HG03342 (cell line): ENCODE data around the gene SORL1.

ENCODE experiments used
- ATAC-seq: cut with Tn5 transposase; IDR thresholded peaks from one replicate; pipeline ENCODE4 v1.9.1; 2021; ENCODE audit warnings: mild to moderate bottlenecking, moderate library complexity; ENCODE audit not compliant: unreplicated experiment

Gene SORL1

GRCh38 chr11:121474680-121475079 lies 22.6 kb downstream of the SORL1 start:
- no peak for ATAC-seq

GRCh38 chr11:121476379-121477032 lies 24.4 kb downstream of the SORL1 start:
- ATAC-seq = no peak

GRCh38 chr11:121478226-121478894 lies 26.2 kb downstream of the SORL1 start:
- no peak for ATAC-seq

- ATAC-seq = no peak
Measured at GRCh38 chr11:121478895-121479697, 27.0 kb downstream of the SORL1 start.

GRCh38 chr11:121479698-121480238 lies 27.7 kb downstream of the SORL1 start:
- ATAC-seq = no peak

GRCh38 chr11:121481484-121482230 lies 29.5 kb downstream of the SORL1 start:
- ATAC-seq = peak; percentile 47

- ATAC-seq = peak; percentile 70
Measured at GRCh38 chr11:121482231-121483129, 30.4 kb downstream of the SORL1 start.

GRCh38 chr11:121483805-121484480 lies 31.8 kb downstream of the SORL1 start:
- no peak for ATAC-seq

GRCh38 chr11:121485216-121485615 lies 33.1 kb downstream of the SORL1 start:
- ATAC-seq = no peak

- ATAC-seq = no peak
Measured at GRCh38 chr11:121486054-121486453, 33.9 kb downstream of the SORL1 start.

GRCh38 chr11:121487191-121487590 lies 35.1 kb downstream of the SORL1 start:
- ATAC-seq = no peak

- no peak for ATAC-seq
Measured at GRCh38 chr11:121488170-121488569, 36.1 kb downstream of the SORL1 start.

- no peak for ATAC-seq
Measured at GRCh38 chr11:121488641-121489040, 36.5 kb downstream of the SORL1 start.

GRCh38 chr11:121489823-121490222 lies 37.7 kb downstream of the SORL1 start:
- ATAC-seq = no peak

GRCh38 chr11:121494355-121495099 lies 42.4 kb downstream of the SORL1 start:
- peak; percentile 62 for ATAC-seq

GRCh38 chr11:121497176-121497998 lies 45.3 kb downstream of the SORL1 start:
- ATAC-seq = no peak

GRCh38 chr11:121499405-121499804 lies 47.3 kb downstream of the SORL1 start:
- no peak for ATAC-seq

- no peak for ATAC-seq
Measured at GRCh38 chr11:121500275-121500674, 48.2 kb downstream of the SORL1 start.
